HG02885 (cell line): ENCODE results near the gene CNTN4.
A peak's percentile ranks its signal among the peaks of the same experiment; 100 is the strongest.

Experiments used
- ATAC-seq: cut with Tn5 transposase; IDR thresholded peaks from one replicate; pipeline ENCODE4 v1.9.1; 2021; ENCODE audit warnings: mild to moderate bottlenecking; ENCODE audit not compliant: unreplicated experiment, poor library complexity

CNTN4 gene

DNA sequence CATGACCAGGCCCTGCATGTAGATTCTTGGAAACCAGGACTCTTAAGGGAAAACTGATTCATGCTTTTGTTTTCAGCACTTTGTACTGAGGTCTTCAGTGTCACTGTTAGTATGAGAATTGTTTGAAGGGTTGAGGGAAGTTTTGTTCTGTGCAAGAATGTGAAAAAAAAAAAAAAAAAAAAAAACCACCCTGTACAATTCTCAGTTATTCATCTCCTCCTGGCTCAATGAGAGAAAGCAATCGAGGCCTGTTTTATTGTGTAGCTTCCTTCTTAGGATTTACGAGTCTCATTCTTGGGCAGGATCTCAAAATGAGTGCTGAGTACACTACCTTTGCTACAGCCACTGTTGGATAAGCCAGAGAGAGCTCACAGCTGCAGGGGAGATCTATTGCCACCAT is 469.5 kb downstream of the CNTN4 start:
- no peak for ATAC-seq

DNA sequence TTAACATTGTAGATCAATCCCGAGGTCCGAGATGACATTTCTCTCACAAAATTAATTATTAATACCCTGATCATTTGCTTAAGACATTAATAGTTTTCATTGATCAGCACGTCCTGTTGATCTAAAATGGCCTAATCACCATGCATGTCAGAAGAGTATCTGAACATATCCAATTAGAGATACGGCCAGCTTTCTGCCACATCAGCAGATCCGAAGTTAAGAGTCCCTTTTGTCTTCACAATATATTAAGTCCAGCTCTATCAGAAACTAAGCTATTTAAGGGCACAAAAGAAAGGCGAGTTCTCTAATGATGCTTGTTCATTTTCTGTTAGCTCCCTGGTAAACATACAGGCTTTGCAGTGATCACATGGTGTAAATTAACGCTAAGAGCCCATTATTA is 470.3 kb downstream of the CNTN4 start:
- no peak for ATAC-seq

DNA sequence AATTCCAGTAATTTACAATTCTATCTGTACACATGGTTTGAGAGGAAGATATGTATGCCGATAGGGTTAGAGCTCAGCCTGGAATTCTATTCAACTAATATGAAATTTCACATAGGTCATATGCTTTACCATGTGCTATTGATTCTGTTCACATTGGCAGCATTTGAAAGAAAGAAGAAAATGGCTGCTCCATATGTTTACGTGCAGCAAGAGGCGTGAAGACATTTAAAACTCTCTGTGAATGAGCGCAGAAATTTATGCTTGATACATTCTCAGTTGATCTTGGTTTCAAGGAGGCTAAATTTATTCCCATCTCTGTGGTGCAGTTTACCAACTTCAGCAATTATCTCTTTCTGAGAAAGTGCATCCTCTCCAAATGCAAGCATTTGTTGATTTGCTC is 478.9 kb downstream of the CNTN4 start:
- ATAC-seq = no peak

DNA sequence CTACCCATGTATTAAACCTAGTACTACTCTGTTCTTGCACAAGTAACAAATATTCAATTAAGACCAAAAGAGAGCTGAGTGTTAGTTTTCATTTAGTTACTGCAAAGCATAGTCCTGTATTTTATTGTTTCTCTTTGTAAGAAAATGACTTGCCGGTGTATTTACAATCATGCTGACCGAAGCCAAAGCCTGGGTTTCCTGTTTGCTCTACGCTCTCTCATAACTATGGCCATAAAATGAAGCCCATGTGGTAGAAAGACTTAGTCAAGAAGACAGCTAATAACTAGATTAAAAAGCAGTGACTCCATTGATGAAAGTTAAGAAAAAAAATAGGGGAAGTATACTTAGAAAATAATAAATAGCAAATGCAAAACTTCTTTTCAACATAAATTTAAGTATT is 479.9 kb downstream of the CNTN4 start:
- no peak for ATAC-seq

DNA sequence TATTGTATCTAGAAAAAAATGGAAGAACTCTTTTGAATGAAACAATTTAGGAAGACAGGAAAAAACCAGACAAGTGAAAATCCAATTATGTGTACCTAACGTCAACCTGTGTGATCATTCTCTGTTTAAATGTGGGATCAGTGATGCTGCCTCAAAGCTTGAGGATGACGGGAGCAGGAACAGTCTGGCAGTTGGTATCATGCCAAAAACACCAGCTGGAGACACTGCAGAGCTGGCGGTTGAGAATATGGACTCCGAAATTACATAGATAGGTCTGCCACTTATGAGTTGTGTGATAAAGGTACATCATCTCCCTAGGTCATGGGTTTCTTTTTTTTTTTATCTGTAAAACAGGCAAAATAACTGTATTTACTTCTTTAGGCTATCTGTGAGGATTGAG is 480.5 kb downstream of the CNTN4 start:
- ATAC-seq = no peak

DNA sequence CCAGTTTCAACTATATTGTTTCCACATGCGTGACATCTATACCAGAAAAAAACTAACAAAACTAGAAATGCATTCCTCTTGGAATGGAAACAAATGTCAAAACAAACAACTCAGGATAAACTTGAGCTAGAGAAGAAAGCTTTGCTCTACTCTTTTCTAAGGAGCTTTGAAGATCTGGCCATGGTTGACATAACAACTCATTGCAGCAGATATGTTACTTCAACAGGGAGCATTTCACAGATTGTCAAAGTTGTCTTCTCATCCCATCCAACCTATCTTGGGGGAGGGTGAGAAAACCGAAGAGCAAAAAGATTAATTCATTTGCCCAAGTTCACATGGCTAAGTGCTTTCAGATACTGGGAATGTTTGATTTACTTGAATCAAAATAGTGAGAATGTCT is 484.4 kb downstream of the CNTN4 start:
- no peak for ATAC-seq

DNA sequence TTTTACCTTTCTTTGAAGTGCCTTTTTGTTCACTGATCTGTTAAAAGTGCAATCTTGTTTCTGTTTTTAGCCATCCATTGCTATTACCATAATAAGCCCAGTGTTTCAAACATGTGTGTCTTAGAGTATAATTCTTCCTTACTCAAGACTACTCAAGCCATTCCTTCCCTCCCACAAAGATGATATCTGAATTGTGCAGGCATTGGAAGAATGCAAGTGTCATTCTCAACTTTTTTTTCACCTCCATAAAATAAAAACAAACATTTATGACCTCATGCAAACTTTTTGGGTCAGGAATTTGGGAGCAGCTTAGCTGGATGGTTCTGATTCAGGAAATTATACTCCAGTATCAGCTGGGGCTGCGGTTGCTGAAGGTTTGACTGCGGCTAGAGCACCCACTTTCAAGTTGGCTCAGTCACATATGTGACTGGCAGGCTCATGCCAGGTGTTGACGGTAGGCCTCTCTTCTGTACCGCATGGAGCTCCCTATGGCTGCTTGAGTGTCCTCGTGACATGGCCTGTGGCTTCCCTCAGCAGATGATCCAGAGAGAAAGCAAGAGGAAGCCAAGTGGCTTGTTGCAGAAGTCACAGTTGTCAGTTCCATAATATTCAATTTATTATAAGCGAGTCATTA is 490.8 kb downstream of the CNTN4 start:
- ATAC-seq = no peak

DNA sequence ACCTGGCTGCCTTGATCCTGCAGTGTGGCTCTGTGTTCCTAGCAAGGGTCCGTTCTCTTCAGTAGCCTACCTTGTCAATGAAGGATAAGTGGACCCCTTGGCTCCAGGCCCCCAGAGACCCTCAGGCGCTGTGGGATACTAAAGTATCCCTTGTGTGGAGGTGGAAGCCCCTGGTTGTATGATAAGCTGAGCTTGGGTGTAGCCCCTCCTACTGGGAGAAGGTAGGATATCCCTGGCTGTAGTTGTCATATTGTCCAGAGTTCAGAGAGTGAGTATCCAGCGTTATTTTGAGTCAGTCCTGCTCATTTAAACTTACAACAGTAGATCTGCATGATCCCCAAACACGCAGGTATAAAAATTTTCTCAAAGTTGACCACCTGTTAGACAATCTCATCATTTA is 496.8 kb downstream of the CNTN4 start:
- ATAC-seq = no peak

DNA sequence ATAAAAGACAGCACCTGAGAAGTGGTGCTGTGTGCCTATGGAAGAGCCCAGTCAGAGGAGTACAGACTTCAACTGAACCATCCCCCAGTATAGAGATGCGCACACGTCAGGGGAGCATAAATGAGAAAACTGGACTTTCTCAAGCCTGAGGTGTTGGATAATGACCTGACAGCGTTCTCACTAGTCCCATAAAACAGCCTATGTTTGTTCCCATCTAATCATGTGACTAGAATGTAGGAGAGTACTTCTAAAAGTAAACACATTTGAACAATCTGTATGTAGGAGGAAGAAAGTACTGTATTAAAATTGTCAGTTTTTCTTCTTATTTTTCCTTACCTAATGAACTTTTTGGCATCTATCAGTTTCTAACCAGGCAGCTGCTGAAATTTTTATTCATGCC is 498.9 kb downstream of the CNTN4 start:
- ATAC-seq = no peak

DNA sequence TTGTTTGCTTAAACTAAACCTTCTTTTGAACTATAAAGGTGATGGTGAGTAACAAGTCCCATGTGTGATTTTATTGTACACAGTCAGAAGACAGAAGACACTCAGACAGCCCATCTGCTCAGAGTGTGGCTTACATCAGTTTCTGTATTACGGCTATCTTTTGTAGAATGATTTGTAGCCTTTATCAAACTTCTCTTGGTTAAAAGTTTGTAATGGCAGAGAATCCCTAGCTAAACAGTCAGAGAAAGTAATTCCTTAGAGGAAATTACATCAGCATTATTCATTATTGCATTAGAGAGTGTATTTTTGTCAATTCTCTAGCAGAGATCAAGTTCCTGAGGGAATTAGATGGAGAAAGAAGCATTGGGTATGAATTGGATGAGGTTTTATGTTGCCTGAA is 500.8 kb downstream of the CNTN4 start:
- no peak for ATAC-seq

DNA sequence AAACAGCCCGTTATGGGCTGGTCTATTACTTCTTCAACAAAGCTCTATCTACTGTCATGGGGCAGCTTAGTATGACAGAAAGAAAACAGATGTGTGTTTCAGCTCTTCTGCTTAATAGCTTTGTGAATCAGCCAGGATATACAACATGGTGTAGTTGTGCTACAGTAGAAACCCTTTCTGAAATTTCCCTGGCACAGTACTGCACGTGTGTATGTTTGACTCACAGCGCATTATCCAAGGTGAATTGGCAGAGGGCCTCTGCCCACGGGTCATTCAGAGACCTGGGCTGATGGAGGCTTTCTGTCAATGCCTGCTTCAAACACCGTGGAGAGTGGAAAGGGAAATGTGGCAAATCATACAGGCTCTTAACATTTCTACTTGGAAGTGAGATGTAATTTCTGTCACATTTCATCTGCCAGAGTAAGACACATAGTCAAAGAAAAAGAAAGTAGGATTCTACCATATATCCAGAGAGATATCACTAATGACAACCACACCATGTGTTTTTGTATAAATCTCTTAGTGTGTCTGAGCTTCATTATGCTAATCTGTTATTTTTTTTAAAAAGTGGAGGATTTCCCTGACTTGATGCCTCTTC is 505.1 kb downstream of the CNTN4 start:
- ATAC-seq = no peak

DNA sequence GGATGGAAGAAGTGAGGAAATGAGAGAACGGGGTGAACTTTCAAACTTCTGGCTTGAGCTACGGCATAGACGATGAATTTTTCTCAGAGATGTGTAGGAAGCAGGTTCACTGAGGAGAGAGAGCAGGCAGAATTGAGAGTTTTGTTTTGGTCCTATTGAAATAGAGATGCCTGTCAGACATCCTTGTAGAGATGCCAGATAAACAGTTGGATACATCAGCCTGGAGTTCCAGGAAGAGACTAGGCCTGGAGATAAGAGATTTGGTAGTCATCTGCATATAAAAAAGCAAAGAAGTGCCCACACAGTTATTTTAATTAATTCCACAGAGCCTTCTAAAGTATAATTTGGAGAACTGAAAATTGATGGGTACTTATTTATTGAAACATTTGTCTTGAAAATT is 515.9 kb downstream of the CNTN4 start:
- no peak for ATAC-seq

DNA sequence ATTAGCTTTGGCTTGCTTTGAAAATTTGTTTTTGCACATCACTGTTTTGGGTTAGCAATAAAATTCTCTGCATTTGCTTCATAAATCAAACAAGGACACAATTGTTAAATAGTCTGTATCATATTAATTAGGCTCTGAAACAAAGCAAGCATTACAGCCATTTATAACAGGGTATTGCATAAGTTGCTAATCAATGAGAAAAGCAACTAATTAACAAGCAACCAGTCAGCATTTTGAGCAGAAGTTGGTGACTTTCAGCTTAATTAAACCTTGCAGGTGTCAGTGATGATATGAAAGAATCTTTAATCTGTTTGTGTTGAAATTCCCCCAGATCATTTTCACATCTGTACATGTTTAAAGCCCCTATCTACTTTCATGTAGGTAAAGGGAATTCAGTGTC is 516.4 kb downstream of the CNTN4 start:
- no peak for ATAC-seq

DNA sequence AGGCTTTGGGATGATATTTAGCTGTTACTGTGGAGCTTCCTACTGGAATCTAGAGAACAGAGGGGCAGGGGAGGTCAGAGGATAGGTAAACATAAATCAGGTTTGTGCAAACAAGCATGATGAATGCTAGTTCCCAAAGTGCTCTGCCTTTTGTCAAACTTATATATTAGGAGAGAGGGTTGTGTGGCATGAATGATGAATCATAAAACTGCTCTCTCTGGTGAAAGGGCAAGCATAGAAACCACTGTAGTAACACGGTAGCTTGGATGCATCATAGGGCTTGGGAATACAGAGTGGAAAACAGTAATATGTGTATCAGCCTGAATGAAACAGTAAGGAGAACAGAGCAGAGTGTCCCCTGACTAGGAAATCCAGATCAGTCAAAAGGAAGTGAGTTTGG is 524.8 kb downstream of the CNTN4 start:
- ATAC-seq = no peak

DNA sequence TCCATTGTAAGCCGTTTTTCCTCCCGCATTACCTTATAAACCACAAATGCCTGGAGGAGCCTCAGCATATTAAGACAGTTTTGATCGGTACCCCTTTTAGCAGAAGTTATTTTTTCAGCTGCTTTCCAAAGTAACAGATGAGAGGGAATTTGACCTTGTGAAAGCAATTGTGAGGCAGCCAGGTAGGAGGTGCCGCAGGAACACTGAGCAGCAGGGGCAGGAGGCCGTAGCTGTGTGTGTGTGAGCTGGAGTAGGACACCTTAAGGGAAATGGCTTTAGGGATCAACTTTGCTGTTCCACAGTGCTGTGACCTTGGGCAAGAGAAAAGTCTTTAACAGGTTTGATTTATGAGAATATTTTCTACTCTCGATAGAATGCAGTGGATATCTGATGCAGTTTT is 529.5 kb downstream of the CNTN4 start:
- no peak for ATAC-seq

DNA sequence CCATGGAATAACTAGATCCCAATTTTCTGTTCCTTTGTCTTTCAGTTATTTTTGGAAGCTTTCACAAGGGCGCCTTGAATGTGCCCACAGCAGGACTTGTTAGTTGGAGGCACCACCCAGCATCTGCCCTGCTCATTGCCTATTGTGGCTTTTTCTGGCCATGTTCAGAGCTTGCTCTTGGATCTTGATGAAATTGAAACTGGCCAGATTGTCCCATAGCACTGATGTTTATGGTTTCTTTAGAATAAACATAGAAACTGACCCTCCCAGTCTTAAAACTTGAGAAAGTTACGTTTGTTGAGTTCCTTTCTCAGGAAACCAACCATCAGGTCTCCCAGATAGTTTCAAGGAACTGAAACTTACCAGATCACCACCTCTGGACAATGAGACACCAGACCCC is 536.8 kb downstream of the CNTN4 start:
- no peak for ATAC-seq

DNA sequence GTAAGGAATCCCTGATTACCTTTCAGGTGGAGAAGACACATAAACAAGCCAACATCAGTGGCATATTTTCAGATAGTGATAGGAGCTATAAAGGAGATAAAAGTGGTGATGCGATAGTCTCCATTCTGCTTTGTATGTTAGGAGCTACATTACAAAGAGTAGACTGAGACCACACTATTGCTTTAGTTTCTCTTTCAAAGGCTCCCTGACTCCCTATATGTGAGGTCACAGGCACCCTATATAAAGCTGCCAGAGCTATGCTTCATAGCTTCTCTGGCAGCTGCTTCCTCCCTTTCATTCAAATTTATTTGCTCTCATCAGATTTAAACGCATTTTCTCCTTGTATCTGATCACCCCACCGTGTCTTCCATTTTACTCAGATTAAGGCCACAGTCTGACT is 544.9 kb downstream of the CNTN4 start:
- no peak for ATAC-seq

DNA sequence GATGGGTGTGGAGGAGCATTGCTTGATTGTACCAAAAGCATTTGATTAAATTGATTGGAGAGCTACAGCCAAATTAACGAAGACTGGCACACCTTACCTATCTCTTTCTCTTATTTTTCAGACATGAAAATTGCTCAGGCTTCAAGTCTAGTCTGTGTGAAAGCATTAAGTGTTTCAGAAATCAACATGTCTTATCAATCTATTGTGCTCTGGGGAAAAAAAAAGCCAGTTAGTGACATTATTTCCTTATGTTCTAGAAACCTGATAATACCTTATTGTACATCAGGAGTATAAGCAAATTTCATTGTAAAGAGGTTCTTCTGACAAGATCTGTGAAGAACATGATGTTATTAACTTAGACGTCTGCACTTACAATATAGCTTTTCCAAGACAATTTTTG is 546.3 kb downstream of the CNTN4 start:
- no peak for ATAC-seq

DNA sequence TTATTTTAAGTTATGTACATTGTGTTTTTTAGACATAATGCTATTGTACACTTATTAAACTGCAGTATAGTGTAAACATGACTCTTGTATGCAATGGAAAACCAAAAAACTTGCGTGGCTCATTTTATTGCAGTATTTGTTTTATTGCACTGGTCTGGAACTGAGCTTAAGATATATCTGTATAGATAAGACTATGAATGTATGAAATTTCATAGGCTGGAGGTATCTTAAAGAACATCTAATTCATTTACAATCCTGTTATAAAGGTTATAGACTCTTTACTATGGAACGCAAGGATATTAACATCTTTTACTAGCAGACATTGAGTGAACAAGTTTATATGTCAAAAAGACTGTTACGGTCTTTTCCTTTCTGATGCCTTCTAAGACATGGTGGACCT is 552.1 kb downstream of the CNTN4 start:
- ATAC-seq = no peak

DNA sequence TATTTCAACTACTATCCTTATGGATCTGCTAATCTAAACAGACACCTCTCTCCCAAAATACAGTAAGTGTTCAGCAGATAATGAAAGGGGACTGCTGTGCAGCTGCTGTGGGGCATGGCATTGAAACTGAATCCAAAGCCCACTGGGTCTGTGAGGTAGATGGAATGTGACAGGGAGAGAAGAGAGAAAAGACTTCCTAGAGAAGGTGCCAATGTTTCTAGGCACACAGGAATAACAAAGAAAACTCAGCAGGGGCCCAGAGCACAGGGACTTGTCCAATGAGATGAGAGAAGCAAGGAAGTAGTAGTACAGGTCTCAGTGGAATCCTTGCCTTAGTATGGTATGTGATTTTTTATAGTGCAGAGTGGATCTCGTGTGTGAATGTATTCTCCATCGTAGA is 553.7 kb downstream of the CNTN4 start:
- ATAC-seq = no peak

DNA sequence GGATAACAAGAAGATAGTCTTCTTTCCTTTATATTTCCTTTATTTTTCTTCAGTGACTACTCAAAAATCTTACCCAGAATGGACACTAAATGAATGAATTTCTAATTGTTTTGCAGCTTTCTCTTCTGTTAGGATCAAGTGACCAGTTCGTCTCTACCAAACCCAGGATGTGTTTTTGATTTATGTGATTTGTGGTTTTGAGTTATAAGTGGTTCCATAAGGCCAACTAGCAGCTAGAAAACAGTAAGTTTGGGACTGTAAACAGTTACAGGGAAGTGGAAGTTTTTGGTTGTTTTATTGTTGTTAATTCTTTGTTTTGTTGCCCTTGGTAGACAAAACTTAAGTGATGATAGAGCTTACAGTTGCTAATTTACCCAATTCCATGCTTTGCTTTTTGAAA is 555.0 kb downstream of the CNTN4 start:
- no peak for ATAC-seq

DNA sequence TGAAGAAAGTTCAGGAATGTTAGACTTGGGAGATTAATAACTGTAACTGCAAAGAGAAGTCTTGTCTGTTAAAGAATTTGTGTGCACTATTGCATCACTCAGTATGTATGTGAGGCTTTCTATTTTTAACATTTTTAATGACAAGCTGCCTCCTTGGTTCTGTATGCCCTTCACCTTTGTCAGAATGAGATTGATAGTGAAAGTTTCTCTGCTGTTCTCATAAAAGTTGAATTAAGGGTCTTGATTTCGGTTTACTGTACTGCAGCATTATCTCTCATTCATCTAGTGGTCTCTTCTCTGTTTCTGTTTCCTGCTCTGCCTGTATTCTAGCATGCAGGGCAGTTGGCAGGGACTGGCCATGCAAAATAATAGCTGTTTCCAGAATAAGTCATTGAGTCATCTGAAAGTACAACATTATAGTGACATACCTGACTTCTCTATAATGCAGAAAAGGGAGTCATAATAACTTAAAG is 556.6 kb downstream of the CNTN4 start:
- peak; percentile 40 for ATAC-seq
